Hematopoietic multipotent progenitor cell treated with erythropoietin and hydrocortisone succinate and interleukin-3 and kit ligand, for 15 days (in vitro differentiated cells): ENCODE data around the gene OR8B8.
"Not testable (repeated sequence)": the region's sequence is repeated elsewhere in the genome, so short reads cannot be mapped to it uniquely, and the experiment has no call there.

ENCODE experiments used
- DNase-seq: peaks from one replicate; pipeline ENCODE4 v3.0.0-alpha.2; 2015; ENCODE audit warnings: low spot score

The OR8B8 gene, protein sequence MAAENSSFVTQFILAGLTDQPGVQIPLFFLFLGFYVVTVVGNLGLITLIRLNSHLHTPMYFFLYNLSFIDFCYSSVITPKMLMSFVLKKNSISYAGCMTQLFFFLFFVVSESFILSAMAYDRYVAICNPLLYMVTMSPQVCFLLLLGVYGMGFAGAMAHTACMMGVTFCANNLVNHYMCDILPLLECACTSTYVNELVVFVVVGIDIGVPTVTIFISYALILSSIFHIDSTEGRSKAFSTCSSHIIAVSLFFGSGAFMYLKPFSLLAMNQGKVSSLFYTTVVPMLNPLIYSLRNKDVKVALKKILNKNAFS

DNA sequence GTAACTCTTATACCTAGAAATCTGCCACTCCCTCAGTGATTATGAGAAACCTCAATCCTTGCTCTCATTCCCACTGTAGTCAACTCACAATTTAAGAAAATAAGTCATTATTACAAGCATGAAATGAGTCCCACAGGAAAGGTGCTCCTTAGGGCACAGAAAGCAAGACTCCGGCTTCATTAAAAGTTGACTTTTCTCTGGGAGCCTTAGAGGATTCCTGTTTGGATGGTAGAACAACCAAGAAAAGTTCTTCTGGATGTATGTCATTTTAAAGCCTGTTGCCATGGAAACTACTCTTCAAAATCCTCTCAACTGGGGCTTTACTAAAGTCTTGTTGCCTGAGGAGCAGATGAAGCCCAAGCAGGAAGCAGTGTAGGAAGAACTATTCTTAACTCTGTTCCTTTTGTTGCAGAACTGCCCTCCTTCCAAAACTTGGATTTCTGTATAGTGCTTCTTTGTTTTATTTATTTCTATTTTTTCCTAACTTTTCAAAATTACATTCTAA, at the start of gene OR8B8:
OR8B8 (minus strand) TSS at position 51 of the 505 bp plus-strand sequence. CDS start 4,611 bp downstream, outside the sequence.
- DNase-seq, result no peak

DNA sequence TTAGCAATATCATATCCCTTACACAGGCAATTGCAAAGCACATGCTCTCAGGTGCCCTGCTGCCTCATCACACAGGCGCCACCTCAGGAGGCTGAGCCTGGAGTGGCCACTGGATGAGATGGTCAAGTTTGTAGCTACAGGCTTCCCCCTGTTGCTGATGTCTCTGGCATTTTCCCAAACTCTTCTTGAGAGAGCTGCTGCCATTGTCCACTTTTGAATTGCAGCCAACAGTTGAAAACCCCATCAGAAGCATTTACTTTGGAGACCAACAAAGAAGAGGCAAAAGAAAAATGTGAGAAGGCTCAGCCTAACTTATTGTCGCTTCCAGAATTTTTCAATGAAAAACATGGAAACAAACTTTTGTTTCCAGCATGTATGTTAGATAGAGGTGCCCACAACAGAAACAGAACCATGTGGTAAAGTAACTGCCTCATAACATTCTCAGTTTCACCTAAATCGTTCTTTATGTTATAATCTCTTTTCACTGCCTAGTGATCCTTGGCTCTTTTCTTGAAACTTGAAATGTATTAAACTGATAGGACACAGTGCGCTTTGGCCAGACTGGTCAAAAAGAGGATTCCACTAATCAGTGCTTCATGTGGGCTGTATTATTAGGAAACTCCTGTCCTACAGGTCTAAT, 47.6 kb upstream of the OR8B8 start:
- DNase-seq, result no peak

- DNase-seq, result no peak
These were observed 37.9 kb upstream of the OR8B8 start for GRCh38 chr11:124483422-124483821.

DNA sequence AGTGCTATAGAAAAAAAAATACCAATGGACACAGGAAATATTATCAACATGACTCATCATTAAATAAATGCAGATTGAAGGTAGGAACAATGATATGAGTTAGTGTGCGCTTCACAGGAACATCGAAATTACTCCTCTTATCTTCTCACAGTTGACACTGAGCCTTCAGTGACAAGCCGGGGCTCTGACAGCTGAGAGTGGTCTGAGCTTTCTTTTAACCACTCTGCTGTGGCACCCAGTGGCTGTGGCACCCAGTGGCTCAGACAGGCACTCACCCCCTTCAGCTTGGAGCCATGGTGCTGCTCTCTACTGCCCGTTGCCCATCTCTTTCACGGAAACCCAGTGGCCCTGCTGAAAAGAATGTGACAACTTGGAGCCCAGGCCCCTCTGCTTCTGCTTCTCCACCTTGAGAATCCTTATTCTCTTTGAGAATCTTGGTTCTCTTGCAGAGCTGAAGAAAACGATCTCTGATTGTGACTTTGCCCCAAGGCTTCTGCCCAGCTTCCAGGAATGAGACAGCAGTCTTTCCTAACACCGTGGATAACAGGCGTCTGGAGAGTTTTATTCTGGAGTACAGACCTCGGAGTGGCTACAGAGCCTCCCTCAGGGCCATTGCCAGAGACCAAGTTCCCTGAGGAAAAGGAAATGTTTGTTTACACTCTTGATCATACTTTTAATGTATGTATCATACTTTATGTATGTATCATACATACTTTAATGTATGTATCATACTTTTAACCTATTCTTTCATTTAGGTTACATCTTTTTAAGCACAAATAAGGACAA, 37.1 kb upstream of the OR8B8 start:
- no peak for DNase-seq

GRCh38 chr11:124481365-124482323, 36.1 kb upstream of the OR8B8 start:
- peak; percentile 4 for DNase-seq

GRCh38 chr11:124479561-124479960, 34.1 kb upstream of the OR8B8 start:
- no peak for DNase-seq

DNA sequence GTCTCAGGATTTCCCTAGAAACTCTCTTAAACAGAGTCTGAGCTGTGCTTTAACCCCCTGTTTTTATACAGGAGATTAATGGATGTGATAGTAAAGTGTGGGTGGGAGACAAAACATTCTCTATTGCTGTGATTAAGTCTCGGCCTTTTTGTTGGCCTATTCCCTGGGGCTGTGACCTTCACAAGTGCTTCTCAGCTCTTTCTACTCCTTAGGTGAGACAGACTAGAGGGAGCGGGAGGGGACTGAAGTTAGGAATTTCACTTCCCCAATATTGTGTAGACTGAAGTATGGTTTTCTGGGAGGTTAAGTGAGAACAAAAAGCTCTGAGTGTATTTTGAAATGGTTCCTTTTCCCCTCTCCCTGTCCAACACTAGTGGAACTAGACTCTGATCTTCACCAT, 29.8 kb upstream of the OR8B8 start:
- DNase-seq, result no peak

GRCh38 chr11:124474779-124475178, 29.3 kb upstream of the OR8B8 start:
- no peak for DNase-seq

GRCh38 chr11:124474079-124474478, 28.6 kb upstream of the OR8B8 start:
- DNase-seq, result no peak

DNA sequence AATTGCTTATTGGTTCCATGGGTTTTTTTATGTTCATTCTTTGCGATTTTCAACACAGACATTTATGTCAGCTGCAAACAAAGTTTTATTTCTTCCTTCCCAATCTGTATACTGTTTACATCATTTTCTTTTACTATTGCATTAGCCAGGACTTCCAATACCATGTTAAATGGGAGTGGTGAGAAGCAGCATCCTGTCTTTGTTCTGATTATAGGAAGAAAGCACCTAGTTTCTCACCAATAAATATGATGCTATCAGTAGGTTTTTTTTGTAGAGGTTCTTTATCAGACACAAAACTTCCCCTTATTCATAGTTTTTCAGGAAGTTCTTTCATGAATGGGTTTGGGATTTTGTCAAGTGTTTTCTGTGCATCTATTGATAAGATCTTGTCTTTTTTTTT, 28.0 kb upstream of the OR8B8 start:
- DNase-seq, result no peak

GRCh38 chr11:124470561-124471227, 25.2 kb upstream of the OR8B8 start:
- no peak for DNase-seq

GRCh38 chr11:124467381-124467927, 22.0 kb upstream of the OR8B8 start:
- no peak for DNase-seq

DNA sequence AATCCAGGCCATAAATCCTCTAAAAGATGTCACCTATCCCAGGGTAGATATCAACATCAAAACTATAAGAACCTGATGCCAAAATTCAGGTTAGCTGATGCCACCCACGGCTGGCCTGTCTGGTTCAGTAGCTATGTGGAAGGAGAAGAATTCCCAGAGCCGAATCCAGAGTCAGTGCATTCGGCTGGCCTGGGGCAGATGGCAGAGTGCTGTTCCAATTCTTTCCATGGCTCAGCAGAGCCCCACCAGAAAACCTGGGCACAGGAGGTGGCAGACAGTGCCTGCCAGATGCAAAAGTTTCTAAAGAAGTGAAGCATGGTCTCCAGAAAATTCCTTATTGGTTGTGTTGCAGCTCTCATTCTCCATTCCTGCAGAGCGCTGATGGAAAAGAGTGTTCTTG, 19.9 kb upstream of the OR8B8 start:
- DNase-seq, result no peak

DNA sequence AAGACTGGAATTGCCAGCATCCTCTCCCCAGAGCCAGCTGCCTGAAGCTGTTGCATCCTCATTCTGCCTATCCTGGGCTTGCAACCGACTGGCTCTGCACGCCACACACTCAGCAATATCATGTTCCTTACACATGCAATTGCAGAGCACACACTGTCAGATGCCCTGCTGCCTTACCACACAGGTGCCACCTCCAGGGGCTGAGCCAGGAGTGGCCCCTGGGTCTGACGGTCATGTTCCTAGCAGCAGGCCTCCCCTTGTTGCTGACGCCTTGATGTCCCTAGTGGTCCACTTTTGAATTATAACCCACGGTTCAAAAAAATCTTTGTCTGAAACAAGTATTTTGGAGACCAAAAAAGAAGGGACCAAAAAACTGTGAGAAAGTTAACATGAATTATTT, 18.5 kb upstream of the OR8B8 start:
- DNase-seq, result no peak

GRCh38 chr11:124463324-124463723, 17.8 kb upstream of the OR8B8 start:
- no peak for DNase-seq

- DNase-seq, result no peak
These were observed 15.0 kb upstream of the OR8B8 start for GRCh38 chr11:124460459-124460858.

DNA sequence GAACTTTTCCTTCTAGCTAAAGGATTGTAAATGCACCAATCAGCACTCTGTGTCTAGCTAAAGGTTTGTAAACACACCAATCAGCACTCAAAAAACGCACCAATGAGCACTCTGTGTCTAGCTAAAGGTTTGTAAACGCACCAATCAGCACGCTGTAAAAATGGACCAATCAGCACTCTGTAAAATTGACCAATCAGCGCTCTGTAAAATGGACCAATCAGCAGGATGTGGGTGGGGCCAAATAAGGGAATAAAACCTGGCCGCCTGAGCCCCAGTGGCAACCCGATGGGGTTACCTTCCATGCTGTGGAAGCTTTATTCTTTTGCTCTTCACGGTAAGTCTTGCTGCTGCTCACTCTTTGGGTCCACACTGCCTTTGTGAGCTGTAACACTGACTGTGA, 13.9 kb upstream of the OR8B8 start:
- DNase-seq, result not testable (repeated sequence)

DNA sequence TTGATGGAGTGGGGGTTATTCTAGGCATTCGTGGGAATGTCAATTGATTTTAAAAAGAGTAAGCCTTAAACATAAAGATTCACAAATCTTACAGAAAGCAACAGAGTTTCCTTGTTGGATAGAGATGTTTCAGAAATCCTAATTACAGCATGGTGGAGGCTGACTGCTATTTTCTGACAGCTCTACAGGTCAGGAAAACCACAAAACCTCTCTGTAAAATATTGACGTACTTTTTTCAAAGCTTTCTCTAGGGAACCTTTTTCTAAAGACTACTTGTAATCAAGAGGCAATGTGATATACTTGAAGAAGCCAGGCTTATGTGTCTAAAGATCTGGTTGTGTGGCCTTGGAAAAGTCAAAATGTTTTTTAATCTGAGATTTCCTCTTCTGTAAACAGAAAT, 9.1 kb upstream of the OR8B8 start:
- DNase-seq, result no peak

GRCh38 chr11:124446916-124447315, 1.4 kb upstream of the OR8B8 start:
- no peak for DNase-seq

DNA sequence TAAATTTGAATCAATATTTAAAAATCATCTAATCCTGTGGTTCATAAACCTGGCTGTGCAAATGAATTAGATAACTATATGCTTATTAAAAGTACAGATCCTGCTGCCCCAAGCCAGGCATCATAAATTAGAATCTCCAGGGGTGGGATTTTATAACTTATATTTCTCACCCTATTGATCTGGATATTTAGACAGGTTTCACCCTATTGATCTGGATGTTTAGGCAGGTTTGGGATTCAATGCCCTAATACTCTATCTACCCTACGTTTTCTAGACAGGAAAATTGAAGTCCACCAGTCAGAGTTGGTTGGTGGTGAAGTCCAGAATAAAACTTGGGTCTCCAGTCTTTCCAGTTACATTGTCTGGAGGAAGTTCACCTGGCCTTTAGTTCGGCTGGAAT, 2.6 kb downstream of the OR8B8 start:
- DNase-seq, result no peak

DNA sequence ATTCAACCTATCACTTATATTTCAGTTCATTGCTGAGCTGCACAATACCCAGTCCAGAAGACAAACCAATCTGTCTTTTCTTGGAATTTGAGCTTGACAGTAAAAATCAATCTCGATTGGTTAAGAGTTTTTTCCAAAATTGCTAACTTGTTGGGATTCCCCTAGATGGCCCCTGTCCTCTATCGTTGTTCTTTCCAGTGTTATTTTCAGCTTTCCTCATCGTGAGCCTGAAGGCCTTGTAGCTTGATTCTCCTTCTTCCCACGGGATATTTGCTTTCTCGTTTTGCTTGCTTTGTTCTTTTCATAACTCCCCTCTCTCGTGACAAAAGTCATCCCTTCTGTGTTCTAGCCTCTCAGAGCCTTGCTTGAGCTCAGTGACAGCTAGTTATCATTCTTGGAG, 3.1 kb downstream of the OR8B8 start:
- DNase-seq, result no peak
